ENCODE results near the gene TMEM201.
"Not testable (repeated sequence)": the region's sequence is repeated elsewhere in the genome, so short reads cannot be mapped to it uniquely, and the experiment has no call there.

The TMEM201 gene, protein sequence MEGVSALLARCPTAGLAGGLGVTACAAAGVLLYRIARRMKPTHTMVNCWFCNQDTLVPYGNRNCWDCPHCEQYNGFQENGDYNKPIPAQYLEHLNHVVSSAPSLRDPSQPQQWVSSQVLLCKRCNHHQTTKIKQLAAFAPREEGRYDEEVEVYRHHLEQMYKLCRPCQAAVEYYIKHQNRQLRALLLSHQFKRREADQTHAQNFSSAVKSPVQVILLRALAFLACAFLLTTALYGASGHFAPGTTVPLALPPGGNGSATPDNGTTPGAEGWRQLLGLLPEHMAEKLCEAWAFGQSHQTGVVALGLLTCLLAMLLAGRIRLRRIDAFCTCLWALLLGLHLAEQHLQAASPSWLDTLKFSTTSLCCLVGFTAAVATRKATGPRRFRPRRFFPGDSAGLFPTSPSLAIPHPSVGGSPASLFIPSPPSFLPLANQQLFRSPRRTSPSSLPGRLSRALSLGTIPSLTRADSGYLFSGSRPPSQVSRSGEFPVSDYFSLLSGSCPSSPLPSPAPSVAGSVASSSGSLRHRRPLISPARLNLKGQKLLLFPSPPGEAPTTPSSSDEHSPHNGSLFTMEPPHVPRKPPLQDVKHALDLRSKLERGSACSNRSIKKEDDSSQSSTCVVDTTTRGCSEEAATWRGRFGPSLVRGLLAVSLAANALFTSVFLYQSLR

DNA sequence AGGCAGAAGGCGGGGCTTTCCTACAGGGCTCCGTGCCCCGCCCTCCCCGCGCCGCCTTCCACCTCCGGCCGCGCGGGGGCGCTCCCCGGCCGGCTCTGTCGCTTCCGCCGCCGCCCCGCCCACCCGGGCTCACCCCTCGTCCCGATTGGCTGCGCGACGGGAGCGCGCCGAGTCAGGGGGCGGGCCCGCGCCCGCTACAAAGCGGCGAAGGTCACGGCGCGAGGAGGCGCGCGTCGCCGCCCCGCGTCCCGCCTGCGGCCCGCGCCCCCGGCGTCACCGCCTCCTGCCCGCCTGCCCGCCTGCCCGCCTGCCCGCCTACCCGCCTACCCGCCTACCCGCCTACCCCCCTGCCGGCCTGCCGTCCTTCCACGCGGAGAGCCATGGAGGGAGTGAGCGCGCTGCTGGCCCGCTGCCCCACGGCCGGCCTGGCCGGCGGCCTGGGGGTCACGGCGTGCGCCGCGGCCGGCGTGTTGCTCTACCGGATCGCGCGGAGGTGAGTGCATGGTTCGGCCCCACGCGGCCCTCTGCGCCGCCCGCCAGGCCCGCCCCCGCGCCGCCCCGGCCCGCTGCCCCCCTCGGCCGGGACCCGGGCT lies at the start of gene TMEM201:
Gene TMEM201, plus strand, starts transcription at position 361 of the 593 bp plus-strand sequence. Its CDS starts 20 bp downstream, at position 381.
- DNase-seq: peak; percentile 35 to 97 (median 83)

DNA sequence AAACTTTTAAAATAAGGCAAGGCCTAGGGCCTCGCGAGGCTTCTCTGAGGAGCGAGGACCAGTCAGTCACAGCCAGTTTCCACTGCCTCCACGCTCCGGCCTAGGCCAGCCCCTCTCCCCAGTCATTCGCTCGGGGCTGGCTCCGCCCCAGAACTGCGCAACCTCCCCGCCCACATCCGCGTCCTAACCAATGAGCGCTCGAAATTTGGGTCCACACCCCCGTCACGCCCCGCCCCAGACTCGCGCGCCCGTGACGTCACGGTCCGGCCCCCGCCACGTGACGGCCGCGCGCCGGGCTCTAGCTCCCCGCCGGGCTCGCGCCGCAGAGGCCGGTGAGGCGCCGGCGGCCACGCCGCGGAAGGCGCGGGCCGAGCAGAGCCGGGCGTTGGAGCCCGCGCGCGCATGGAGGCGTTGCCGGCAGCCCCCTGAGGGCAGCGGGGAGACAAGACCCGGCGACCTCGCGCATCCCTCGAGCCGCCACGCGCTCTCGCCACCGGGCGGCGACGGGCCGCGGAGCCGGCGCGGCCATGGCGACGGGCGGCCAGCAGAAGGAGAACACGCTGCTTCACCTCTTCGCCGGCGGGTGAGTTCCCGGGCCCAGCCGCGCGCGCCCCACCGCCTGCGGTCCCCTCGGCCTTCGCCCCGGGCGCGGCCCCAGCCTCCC lies 49.4 kb upstream of the TMEM201 start, which contains the start of gene SLC25A33:
Gene SLC25A33, plus strand, starts transcription at position 301 of the 664 bp plus-strand sequence. Its CDS starts 227 bp downstream, at position 528.
- DNase-seq: peak; percentile 64 to 98 (median 96)

DNA sequence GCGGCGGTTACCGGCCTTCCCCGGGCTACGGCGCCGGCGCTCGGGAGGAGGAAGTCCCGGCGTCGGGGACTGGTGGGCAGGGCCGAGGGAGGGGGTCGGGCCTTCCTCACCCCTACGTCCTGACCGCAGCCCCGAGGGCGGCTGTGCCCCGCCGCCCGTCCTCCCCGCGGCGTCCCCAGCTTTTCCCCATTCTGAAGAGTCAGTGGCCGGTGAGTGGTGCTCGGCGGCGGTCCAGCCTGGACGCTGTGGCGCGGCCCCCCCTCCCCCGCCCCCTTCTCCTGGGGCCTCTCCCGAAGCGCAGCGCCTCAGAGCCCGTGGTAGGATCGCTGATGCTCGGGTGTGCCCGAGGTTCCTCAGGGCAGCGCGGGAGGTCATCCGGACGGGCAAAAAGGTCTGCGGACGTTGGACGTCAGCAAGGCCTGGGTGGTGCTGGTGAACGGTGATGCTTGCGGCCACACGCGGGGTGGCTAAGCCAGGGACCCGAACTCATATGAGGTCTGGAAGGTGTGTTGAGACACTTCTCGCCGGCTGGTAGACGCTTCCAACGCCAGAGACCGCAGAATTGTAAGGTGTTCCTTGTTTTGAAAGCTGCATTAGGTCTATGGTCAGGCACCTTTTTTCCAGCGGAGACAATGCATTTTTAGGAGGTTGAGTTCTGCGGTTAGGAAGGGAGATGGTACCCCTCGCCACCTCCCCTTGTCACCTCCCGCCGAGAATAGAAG lies 48.7 kb upstream of the TMEM201 start:
- DNase-seq: peak in 12 of 14 donors; percentile 12 to 80 (median 58)

DNA sequence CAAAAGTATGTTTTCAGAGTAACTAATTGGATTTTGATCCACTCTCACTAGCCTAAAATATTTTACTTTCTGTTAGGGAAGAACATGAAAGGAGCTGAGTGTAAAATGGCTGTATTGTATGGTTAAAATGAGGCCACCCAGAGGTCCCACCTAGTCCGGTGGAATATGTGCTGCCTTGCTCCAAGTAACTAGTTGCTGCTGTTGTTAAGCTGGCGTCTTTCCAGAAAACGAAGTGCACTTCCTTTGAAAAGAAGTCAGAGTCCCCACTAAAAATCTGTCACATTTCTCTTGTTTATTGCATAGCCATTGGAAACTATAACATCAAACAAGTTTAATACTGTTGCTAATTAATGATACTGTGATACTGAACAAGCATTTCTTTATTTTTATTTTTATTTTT lies 46.3 kb upstream of the TMEM201 start:
- no peak for DNase-seq

DNA sequence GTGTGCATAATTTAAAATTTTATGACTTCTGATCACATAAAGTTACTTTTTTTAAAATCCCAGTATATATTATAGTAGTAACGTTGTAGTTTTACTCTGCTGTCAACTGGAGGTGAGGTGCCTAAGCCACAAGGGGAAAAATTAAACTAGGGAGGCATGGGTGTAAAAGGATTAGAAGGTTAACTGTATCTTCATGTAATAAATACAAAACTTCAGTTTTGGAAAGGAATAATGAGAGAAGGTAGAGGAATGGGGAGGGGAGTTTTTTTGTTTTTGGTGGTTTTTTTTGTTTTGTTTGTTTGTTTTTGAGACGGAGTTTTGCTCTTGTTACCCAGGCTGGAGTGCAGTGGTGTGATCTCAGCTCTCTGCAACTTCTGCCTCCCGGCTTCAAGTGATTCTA lies 43.8 kb upstream of the TMEM201 start:
- DNase-seq: no peak

DNA sequence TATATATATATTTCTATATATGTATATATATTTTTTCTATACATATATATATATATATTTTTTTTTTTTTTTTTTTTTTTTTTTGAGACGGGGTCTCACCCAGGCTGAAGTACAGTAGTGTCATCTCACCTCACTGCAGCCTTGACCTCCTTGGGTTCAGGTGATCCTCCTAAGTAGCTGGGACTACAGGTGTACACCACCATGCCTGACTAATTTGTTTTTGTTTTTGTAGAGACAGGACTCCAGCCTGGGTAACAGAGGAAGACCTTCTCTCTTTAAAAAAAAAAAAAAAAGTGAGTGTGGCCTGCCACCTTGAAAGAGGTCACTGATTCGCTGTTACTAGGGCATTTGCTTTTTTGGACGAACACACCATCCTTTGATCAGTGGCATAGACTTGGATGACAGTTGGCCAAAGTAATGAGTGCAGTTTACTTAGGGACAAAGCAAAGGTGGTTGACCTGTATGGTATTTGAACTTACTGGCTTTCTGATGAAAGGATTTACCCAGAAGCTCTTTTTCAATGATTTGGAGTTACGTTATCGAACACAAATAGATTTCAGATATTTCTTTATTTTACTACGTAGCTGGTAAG lies 38.7 kb upstream of the TMEM201 start:
- no peak for DNase-seq

DNA sequence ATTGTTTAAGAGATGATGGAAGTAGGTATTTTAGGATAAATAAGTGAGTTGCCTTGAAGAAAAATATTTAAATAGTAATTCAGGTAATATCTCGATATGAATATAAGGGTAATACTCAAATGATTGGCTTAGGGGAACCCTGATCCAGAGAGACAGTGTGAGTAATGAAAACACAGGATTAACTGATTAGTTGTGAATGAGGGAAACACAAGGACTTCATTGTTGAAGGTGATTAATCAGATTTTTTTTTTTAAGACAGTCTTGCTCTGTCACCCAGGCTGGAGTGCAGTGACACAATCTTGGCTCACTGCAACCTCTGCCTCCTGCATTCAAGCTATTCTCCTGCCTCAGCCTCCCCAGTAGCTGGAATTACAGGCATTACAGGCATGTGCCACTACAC lies 36.7 kb upstream of the TMEM201 start:
- DNase-seq: no peak

DNA sequence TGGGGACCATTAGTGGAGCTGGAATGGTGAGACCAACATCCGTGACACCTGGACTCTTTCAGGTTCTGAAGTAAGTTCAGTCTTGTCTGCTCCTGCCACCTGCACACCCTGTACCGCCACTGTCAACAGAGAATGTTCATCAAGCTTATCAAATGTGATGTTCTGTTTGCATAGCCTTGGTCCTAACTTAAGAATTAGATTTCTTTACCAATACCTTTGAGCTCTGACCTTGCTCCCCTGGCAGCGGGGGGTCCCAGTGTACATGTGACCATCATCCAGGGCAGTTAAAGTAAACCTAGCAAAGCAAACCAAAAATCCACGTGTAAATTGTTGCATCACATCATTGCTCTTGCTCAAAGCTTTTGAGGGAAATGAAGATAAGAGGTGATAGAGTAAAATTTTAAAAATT lies 35.0 kb upstream of the TMEM201 start:
- DNase-seq: no peak

DNA sequence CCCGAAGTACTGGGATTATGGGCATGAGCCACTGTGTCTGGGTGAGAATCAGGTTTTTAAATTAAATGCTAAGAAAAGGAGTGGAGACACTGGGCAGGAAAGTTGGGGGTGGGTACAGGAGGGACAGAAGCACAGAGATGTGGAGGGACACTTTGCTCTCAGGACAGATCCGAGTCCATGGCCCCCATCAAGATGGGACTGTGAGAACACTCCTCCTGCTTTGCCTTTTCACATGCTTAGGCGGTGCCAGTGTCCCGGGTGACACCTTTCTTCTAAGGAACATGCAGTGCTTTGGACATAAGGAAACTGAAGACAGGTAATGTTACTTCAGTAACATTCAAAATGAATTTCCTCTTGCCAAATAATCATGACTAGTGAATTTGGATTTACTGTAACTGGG lies 32.8 kb upstream of the TMEM201 start:
- DNase-seq: no peak

DNA sequence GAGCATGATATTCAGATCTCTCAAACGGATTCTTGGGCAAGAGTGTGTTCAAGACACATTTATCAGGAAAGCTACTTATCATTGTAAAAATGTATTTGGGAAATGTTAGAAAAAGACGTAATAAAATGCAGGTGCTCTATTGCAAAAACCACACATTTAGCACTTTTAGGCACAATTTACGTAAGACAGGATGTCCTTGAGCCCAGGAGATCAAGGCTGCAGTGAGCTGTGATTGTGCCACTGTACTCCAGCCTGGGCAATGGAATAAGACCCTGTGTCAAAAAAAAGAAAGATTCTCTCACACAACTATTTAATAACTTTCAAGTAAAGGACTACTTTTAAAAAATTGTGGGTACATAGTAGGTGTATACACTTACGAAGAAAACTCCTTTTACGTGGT lies 31.1 kb upstream of the TMEM201 start:
- DNase-seq: no peak

DNA sequence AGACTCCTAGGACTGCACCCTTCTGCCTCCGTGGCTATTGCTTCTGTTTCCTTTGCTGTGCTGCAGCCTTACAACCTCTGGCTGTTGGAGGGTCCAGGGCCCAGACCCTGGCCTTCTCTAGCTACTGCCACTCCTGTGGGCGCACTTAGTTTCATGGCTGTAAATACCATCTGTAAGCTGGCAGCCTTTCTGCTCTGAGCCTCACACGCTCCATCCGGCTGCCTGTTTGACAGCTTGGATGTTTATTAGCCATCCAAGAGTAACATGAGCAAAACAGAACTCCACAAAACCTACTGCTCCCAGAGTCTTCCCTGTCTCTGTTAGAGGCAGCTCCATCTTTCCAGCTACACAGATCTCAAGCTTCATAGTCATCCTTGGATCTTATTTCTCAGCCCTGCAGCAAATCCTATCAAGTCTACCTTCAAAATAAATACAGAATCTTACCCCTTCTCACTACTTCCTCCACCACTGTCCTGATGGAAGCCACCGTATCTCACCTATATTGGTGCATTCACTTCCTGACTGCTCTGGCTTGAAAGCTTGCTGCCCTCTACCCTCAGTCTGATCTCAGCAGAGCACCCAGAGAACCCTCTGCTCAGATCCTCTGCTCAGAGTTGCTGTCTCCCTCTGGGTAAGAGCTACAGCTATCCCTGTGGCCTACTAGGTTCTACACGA lies 30.3 kb upstream of the TMEM201 start:
- DNase-seq: no peak

DNA sequence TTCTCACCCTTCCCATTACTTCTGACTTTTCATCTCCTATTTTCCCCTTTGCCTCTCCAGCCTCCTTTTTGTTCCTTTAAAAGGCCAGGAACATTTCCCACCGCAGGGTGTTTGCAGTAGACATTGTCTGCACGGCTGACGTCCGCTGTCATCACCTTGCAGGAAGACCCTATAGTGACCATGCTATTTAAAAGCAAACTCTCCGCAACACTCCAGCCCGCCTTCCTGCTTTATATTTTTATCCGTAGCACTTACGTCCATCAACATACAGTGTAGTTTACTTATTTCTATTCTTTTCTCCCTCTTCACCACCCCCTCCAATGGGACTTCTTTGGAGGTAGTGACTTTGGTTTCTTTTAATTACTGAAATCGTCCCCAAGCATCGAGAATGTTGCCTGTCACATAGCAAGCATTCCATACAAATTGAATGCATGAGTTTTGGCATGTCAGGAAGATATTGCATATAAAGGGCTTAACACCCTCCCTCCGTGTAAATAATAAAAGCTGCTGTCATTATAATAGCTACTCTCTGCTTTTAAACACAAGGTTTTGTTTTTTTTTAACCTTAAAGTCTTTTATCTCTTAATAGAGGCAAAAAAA lies 29.7 kb upstream of the TMEM201 start:
- no peak for DNase-seq

DNA sequence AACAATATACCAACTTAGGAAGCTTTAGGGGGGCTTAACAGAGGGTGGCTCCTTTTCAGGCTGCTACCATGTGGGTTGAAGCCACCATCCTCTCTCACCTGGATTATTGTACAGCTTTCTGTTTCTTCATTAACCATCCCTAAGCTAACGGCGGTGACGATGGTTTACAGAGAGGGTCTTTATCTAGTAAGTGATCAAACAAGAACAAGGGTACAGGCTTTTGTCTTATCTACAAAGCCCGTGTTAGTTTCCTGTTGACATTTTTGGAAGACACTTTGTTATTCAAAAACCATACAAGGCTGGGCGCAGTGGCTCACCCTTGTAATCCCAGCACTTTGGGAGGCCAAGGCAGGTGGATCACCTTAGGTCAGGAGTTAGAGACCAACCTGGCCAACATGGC lies 29.0 kb upstream of the TMEM201 start:
- DNase-seq: no peak

DNA sequence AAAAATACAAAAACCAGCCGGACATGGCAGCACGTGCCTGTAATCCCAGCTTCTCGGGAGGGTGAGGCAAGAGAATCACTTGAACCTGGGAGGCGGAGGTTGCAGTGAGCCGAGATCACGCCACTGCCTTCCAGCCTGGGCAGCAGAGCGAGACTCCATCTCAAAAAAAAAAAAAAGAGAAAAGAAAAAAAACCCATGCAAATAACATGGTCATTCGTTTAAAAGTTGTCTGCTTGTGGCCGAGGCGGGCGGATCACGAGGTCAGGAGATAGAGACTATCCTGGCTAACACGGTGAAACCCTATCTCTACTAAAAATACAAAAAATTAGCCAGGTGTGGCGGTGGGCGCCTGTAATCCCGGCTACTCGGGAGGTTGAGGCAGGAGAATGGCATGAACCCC lies 28.6 kb upstream of the TMEM201 start:
- DNase-seq: not testable (repeated sequence)

DNA sequence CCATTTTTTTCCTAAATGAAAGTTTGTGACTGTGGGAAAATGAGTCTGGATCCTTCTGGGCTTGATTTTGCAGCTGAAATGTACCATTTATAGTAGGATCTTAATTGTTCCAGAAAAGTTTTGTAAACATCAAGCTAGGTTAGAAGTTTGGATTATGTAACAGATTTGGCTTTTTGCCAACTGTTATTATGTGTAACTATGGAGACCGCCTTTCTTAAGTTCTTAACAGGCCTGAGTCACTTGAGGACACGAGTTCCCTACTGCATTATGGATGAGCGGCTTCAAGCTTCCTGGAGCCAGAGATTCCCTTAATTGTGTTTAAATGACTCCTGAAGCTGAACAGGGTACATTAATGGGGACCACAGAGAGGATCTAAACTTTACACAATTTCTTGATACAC lies 27.3 kb upstream of the TMEM201 start:
- peak in 1 of 14 donors; percentile 9 for DNase-seq

DNA sequence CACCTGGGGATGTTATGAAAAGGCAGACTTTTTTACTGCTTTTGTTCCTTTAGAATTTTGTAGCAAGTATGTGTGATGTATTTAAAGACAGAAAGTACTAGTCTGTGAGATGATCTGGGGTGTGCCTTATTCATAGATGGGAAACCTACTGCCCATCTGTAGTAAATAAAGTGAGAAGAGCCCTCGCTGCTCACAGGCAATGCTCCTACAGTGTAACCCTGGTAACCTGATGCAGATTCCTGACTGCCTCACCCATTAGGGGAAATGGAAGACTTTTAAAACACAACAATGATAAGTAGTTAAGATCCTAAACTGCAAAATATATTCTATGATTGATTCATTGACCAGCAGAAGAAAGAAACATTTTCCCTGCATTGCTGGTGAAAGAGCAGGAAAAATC lies 19.4 kb upstream of the TMEM201 start:
- DNase-seq: no peak

DNA sequence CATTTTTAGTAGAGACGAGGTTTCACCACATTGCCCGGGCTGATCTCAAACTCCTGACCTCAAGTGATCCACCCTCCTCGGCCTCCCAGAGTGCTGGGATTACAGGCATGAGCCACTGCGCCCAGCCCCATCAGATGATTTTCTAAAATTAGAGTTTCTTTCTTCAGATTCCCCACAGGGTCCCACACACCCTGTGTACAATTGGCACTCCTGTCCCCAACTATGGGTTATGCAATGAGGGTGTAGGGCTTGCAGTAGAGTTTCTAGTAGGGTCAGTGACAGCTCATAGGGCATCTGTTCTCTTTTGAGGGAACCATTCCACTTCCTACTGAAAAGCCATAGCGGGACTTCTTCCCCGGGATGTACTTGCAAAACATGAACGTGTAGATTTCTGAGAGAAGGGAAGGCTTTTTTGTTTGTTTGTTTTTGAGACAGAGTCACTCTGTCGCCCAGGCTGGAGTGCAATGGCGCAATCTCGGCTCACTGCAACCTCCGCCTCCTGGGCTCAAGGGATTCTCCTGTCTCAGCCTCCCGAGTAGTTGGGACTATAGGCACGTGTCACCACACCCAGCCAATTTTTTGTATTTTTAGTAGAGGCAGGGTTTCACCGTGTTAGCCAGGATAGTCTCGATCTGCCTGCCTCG lies 17.7 kb upstream of the TMEM201 start:
- not testable (repeated sequence) for DNase-seq

DNA sequence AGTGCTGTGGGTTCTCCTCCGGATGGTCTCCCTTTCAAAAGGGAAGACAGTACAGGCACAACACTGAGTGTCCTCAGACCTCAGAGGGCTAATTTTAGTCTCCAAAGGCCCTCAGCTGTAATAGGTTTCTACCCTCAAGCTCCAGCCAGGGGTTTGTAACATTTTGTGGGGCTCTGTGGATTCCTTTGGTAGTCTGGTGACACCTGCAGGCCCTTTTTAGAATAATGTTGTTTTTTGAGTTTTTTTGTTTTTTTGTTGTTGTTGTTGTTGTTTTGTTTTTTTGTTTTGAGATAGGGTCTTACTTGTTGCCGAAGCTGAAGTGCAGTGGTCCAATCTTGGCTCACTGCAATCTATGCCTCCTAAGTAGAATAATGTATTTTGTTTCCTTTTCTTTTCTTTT lies 15.0 kb upstream of the TMEM201 start:
- DNase-seq: no peak

DNA sequence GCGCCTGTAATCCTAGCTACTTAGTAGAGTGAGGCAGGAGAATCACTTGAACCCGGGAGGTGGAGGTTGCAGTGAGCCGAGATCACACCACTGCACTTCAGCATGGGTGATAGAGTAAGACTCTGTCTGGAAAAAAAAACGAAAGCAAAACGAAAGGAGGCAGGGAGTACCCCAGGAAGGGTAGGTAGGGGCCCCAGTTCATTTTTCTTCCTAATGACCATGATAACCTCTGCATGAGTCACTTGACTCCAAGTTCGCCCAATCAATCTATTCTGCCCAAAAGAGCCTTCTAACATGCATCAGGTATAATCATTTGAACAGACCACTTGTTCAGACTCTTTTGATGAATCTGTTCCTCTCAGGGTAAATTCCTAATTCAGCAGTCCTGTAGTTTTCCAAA lies 13.2 kb upstream of the TMEM201 start:
- no peak for DNase-seq

DNA sequence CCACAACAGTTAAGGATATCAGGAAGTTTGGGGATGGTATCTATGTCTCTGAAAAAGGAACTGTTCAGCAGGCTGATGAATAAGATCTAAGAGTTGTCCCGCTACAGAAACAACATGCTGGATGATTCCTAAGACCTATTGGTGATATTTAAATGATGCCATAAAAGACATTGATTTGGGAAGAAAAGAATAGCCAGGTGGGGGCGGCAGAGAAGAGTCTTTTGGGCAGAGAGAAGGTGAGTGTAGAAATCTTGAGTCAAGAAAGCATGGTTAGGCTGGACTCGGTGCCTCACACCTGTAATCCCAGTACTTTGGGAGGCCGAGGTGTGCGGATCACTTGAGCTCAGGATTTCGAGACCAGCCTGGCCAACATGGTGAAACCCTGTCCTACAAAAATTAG lies 11.8 kb upstream of the TMEM201 start:
- no peak for DNase-seq

Data from C1 segment of cervical spinal cord (tissue), 14 donors.